IMR-90 (cell line): ENCODE measurements around the gene SYTL2. TPM values are rescaled to one million over a fixed set of nuclear protein-coding genes. Genes with fewer than 3 reads are reported as not detected.

Experiments
- ATAC-seq: fragments of 200-7000 bp; cut with Tn5 transposase; 2 replicates; pipeline ENCODE4 v1.9.1; 2020; ENCODE audit warnings: low read depth, mild to moderate bottlenecking, moderate library complexity
- BruUV-seq: library from RNA; stranded (reverse); fragments of 400-500 nt; replicated peaks from 2 replicates; lab custom pipeline; 2021; lab: Mats Ljungman, UMichigan
- CTCF ChIA-PET: fragments of 300-600 bp; formaldehyde crosslinking; extraction: SDS; loops from one replicate; lab custom pipeline; 2021; ENCODE audit warnings: antibody characterized with exemption; lab: Yijun Ruan, JAX
- POLR2A ChIA-PET: fragments of 300-600 bp; sonication (Branson Sonifier 250); formaldehyde crosslinking; loops from one replicate; lab custom pipeline; 2022; ENCODE audit warnings: antibody characterized with exemption; ENCODE audit not compliant: unreplicated experiment; lab: Charles Lee
- DNase-seq: peaks from one replicate; pipeline ENCODE4 v3.0.0; 2013
- H2AFZ ChIP-seq: replicated peaks from 2 replicates; pipeline ENCODE3; 2013; ENCODE audit warnings: low read length, mild to moderate bottlenecking; ENCODE audit not compliant: poor library complexity
- H2AK5ac ChIP-seq: 2 replicates; pipeline ENCODE4 v1.6.1; 2013; ENCODE audit warnings: low read depth, low read length, inconsistent platforms
- H2AK9ac ChIP-seq: replicated peaks from 2 replicates; pipeline ENCODE3; 2013; ENCODE audit warnings: mild to moderate bottlenecking, low read depth, low read length, moderate library complexity; ENCODE audit not compliant: poor library complexity
- H2BK120ac ChIP-seq: 2 replicates; pipeline ENCODE4 v1.6.1; 2013; ENCODE audit warnings: low read depth, low read length, inconsistent platforms
- H2BK15ac ChIP-seq: 3 replicates; pipeline ENCODE4 v1.6.1; 2013; ENCODE audit warnings: low read depth, low read length, inconsistent platforms
- H2BK20ac ChIP-seq: 2 replicates; pipeline ENCODE4 v1.6.1; 2013; ENCODE audit warnings: low read depth, mild to moderate bottlenecking, inconsistent platforms, low read length, moderate library complexity
- H2BK5ac ChIP-seq: 2 replicates; pipeline ENCODE4 v1.6.1; 2013; ENCODE audit warnings: mild to moderate bottlenecking, low read depth, low read length, inconsistent platforms; ENCODE audit not compliant: poor library complexity, severe bottlenecking
- H3K14ac ChIP-seq: replicated peaks from 2 replicates; pipeline ENCODE4 v1.6.1; 2013; ENCODE audit warnings: low read depth, low read length, inconsistent platforms
- H3K18ac ChIP-seq: 2 replicates; pipeline ENCODE4 v1.6.1; 2013; ENCODE audit warnings: low read depth, low read length, control low read depth
- H3K23ac ChIP-seq: 2 replicates; pipeline ENCODE4 v1.6.1; 2013; ENCODE audit warnings: low read depth, low read length, inconsistent platforms
- H3K27ac ChIP-seq: 2 replicates; pipeline ENCODE4 v1.5.1; 2013; ENCODE audit warnings: mild to moderate bottlenecking, control low read depth, low read length; ENCODE audit not compliant: insufficient read depth
- H3K27me3 ChIP-seq: 2 replicates; pipeline ENCODE4 v1.6.1; 2013; ENCODE audit warnings: low read length; ENCODE audit not compliant: control insufficient read depth, insufficient read depth
- H3K36me3 ChIP-seq: 2 replicates; pipeline ENCODE4 v1.6.1; 2013; ENCODE audit warnings: low read length, mixed read lengths; ENCODE audit not compliant: control insufficient read depth, insufficient read depth
- H3K4ac ChIP-seq: 2 replicates; pipeline ENCODE4 v1.6.1; 2013; ENCODE audit warnings: low read depth, low read length, inconsistent platforms
- H3K4me1 ChIP-seq: 2 replicates; pipeline ENCODE4 v1.6.1; 2013; ENCODE audit warnings: low read length, mixed read lengths; ENCODE audit not compliant: control insufficient read depth, insufficient read depth
- H3K4me2 ChIP-seq: 2 replicates; pipeline ENCODE4 v1.6.1; 2013; ENCODE audit warnings: low read depth, mild to moderate bottlenecking, control low read depth, low read length, moderate library complexity
- H3K4me3 ChIP-seq: 2 replicates; pipeline ENCODE4 v1.5.1; 2013; ENCODE audit warnings: low read depth, mild to moderate bottlenecking, control low read depth, low read length, moderate library complexity; ENCODE audit not compliant: insufficient read depth
- H3K56ac ChIP-seq: 2 replicates; pipeline ENCODE4 v1.6.1; 2013; ENCODE audit warnings: low read length, inconsistent platforms; ENCODE audit not compliant: insufficient read depth; ENCODE audit errors: extremely low read depth
- H3K79me1 ChIP-seq, 2 experiments: 2 replicates each; pipeline ENCODE4 v1.6.1; 2013; ENCODE audit warnings: low read length in 2 of 2, inconsistent platforms in 1 of 2, low read depth in 1 of 2
- H3K9ac ChIP-seq: 2 replicates; pipeline ENCODE4 v1.6.1; 2013; ENCODE audit warnings: low read depth, low read length, control low read depth
- H3K9me1 ChIP-seq: 2 replicates; pipeline ENCODE4 v1.6.1; 2013; ENCODE audit warnings: low read length, inconsistent platforms; ENCODE audit not compliant: insufficient read depth
- H3K9me3 ChIP-seq: 2 replicates; pipeline ENCODE4 v1.6.1; 2013; ENCODE audit warnings: low read length; ENCODE audit not compliant: control insufficient read depth, insufficient read depth
- H4K20me1 ChIP-seq: 2 replicates; pipeline ENCODE4 v1.6.1; 2013; ENCODE audit warnings: low read length, inconsistent platforms; ENCODE audit not compliant: insufficient read depth
- H4K5ac ChIP-seq: 2 replicates; pipeline ENCODE4 v1.6.1; 2013; ENCODE audit warnings: mild to moderate bottlenecking, low read depth, low read length, control low read depth
- H4K8ac ChIP-seq, 2 experiments: 2 replicates each; pipeline ENCODE4 v1.6.1; 2013; ENCODE audit warnings: low read depth in 2 of 2, low read length in 2 of 2, control low read depth in 1 of 2, inconsistent platforms in 1 of 2
- H4K91ac ChIP-seq: 2 replicates; pipeline ENCODE4 v1.6.1; 2013; ENCODE audit warnings: low read depth, low read length, inconsistent platforms; ENCODE audit not compliant: insufficient read depth
- CTCF ChIP-seq: conservative IDR thresholded peaks from 2 replicates; pipeline ENCODE4 v1.5.1; 2012; ENCODE audit warnings: mild to moderate bottlenecking, low read depth, low read length, improper control_type of control experiment
- MAFK ChIP-seq: IDR thresholded peaks from 2 replicates; pipeline ENCODE4 v1.6.1; 2012; ENCODE audit warnings: low read depth, low read length, improper control_type of control experiment
- MXI1 ChIP-seq: IDR thresholded peaks from 2 replicates; pipeline ENCODE4 v1.6.1; 2012; ENCODE audit warnings: low read depth, mild to moderate bottlenecking, low read length, moderate library complexity, borderline replicate concordance
- RAD21 ChIP-seq: IDR thresholded peaks from 2 replicates; pipeline ENCODE4 v1.6.1; 2012; ENCODE audit warnings: low read length, improper control_type of control experiment
- SMC3 ChIP-seq: fragments of 150-350 bp; IDR thresholded peaks from 2 replicates; pipeline ENCODE4 v1.6.1; 2016; ENCODE audit warnings: low read depth, mild to moderate bottlenecking, antibody characterized with exemption, low read length, moderate library complexity
- WGBS, 2 experiments: methylation state at CpG; one replicate each; pipeline versions ENCODE4 v1.1.5 to v1.1.7; 2013; ENCODE audit warnings: missing lambda C conversion rate in 2 of 2; ENCODE audit not compliant: insufficient read length in 1 of 2; ENCODE audit errors: extremely low coverage in 2 of 2; 5-methylcytosine and 5-hydroxymethylcytosine counted together
- dilution Hi-C: fragments of 300-500 bp; cut with HindIII; formaldehyde crosslinking; loops from one replicate; pipeline ENCODE4 v1.14.3; 2018; ENCODE audit warnings: low sequenced_read_pairs; ENCODE audit not compliant: unreplicated experiment
- in situ Hi-C: fragments of 300-500 bp; cut with MboI; formaldehyde crosslinking; loops from 3 replicates; pipeline ENCODE4 v1.14.3; 2019; ENCODE audit warnings: low sequenced_read_pairs, inconsistent platforms, mixed read lengths
- intact Hi-C: fragments of 100-400 bp; cut with micrococcal nuclease; formaldehyde crosslinking; loops from 2 replicates; pipeline ENCODE4 v1.10.0; 2022
- polyA plus RNA-seq, 3 experiments: library from polyadenylated mRNA; depleted of rRNA; stranded (reverse); fragments of >200 nt; gene quantifications; 2 replicates each; pipeline ENCODE4 v1.2.3, GENCODE V29; 2012; ENCODE audit warnings: low replicate concordance in 1 of 3
- total RNA-seq: library from RNA; depleted of rRNA; stranded (reverse); fragments of >200 nt; gene quantifications from 2 replicates; pipeline ENCODE4 v1.2.3, GENCODE V29; 2012

Gene SYTL2
- total and polyA plus RNA-seq, 2 of the 4 experiments (the other 2 are of a cell fraction): 45.2 to 70.0 TPM

- Histone ChIP-seq H3K9me1 (no peaks in the 10 kb centered on the region), H3K4ac (peak overlapping the region; percentile 95), H4K20me1 (peaks cover 38% of the 10 kb centered on the region), H3K9ac (peak overlapping the region; percentile 95), H2BK15ac (no peak overlapping the region), H3K14ac (peak overlapping the region; percentile 94), H3K9me3 (no peaks in the 10 kb centered on the region), H3K56ac (peak overlapping the region; percentile 90), H2BK20ac (no peak overlapping the region), H4K91ac (peak overlapping the region; percentile 79), H4K5ac (peak overlapping the region; percentile 43), H3K27me3 (no peaks in the 10 kb centered on the region), H3K4me1 (no peaks in the 10 kb centered on the region; the same call in 1 of the 2 replicates), H3K4me3 (peak overlapping the region; percentile 96), H2BK120ac (peak overlapping the region; percentile 68), H3K23ac (peak overlapping the region; percentile 99), H3K79me1 (peaks cover 0 to 15% of the 10 kb centered on the region in 2 experiments; a peak in 2 of 4 replicates), H2AK9ac (peak overlapping the region; percentile 99), H2AK5ac (peak overlapping the region; percentile 95), H3K36me3 (peaks cover 4% of the 10 kb centered on the region; the same call in 1 of the 2 replicates), H3K18ac (peak overlapping the region; percentile 37), H2AFZ (peak overlapping the region; percentile 85), H4K8ac (peak overlapping the region; percentile 58 to 71; a peak in 2 of 4 replicates), H2BK5ac (peak overlapping the region; percentile 84), H3K27ac (peak overlapping the region; percentile 85), H3K4me2 (peak overlapping the region; percentile 97)
- CTCF ChIA-PET: interaction anchor here (0.7 to 1.0 kb wide), 2 partner anchors 21 to 26 kb away, joined by 3 read pairs; no protein-coding TSS in a partner anchor
- peak; percentile 38 for ATAC-seq
- POLR2A ChIA-PET: interaction anchor here (1.3 kb wide), 1 partner anchor 36 kb away, joined by 16 read pairs; the partner anchor contains the start of gene TMEM126B
- TF ChIP-seq CTCF (peak; percentile 37), SMC3 (0 out of 2 replicates have a peak, but pooled peaks have one; percentile 2), MAFK (no peak), RAD21 (0 out of 2 replicates have a peak, but pooled peaks have one; percentile 15), MXI1 (peak; percentile 34; the same call in 1 of the 2 replicates)
- dilution Hi-C loops: no loop called here
- in situ Hi-C loops: no loop called here
- no TSS peak for BruUV-seq
- intact Hi-C loops: loop anchor here (1.0 to 2.0 kb wide), 4 partner anchors 35 to 190 kb away; partner anchors contain the start of gene TMEM126B
- WGBS, 2 experiments: 0% methylated on average over 43 of the region's 73 CpGs; no CpG with 5 or more reads in 1 of the 2 experiments
- DNase-seq: peak; percentile 45
These were observed 147.0 kb downstream of the SYTL2 start for GRCh38 chr11:85663753-85664614.
